ENCODE measurements around the gene MKRN1.

- no peak for TF ChIP-seq CTCF (conservative IDR thresholded peaks at IDR 0.05)
- no peak for TF ChIP-seq EZH2 (IDR thresholded peaks at IDR 0.05; ENCODE audit: low read depth)
Measured at GRCh38 chr7:140479062-140479738, at the start of gene MKRN1.
